Measurements from ENCODE around the gene CCDC194. TPM values are rescaled to one million over a fixed set of nuclear protein-coding genes. Genes with fewer than 3 reads are reported as not detected.

Gene CCDC194
- total and polyA plus RNA-seq, 8 donors = 0.23 to 0.56 TPM; not detected in 6

DNA sequence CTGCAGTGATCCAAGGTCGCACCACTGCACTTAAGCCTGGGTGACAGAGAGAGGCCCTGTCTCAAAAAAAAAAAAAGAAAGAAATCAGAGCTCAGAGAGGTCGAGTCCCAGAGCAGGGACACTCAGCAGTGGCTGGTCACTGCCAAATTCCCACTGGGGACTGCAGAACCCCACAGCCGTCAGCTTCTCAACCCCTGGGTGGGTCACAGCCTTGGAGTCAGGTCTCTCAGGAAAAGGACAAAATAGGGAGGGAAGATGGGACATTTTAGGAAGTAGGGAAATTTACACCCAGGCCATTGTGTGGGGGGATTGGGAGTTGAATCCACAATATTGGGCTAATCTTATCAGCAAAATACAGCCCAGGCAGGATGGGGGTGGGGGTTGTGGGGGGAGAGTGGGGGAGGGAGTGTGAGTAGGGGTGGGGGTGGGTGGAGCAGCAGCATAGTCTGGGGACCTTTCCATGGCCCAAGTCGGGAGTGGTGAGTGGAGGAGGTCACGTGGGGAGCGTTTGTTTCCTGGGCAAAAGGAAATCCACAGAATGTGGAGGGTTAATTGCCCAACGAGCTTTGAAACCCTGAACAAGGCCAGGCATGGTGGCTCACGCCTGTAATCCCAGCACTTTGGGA lies 5.0 kb upstream of the CCDC194 start:
- Histone ChIP-seq H3K27ac (no peak overlapping the region), H3K27me3 (peaks cover 0 to 4% (median 0%) of the 10 kb centered on the region in 4 donors), H3K4me3 (no peak overlapping the region), H3K4me1 (no peaks in the 10 kb centered on the region), H3K36me3 (no peaks in the 10 kb centered on the region), H3K9me3 (no peaks in the 10 kb centered on the region)
- ATAC-seq = no peak
- intact Hi-C loops (cut with DNase I) = no loop called here
- TF ChIP-seq, protein P1, sequence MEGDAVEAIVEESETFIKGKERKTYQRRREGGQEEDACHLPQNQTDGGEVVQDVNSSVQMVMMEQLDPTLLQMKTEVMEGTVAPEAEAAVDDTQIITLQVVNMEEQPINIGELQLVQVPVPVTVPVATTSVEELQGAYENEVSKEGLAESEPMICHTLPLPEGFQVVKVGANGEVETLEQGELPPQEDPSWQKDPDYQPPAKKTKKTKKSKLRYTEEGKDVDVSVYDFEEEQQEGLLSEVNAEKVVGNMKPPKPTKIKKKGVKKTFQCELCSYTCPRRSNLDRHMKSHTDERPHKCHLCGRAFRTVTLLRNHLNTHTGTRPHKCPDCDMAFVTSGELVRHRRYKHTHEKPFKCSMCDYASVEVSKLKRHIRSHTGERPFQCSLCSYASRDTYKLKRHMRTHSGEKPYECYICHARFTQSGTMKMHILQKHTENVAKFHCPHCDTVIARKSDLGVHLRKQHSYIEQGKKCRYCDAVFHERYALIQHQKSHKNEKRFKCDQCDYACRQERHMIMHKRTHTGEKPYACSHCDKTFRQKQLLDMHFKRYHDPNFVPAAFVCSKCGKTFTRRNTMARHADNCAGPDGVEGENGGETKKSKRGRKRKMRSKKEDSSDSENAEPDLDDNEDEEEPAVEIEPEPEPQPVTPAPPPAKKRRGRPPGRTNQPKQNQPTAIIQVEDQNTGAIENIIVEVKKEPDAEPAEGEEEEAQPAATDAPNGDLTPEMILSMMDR (IDR thresholded peaks at IDR 0.05) = no peak
- no peak for DNase-seq
- FAIRE-seq = no peak
- 55 to 75% methylated on average over 8 of the region's 8 CpGs for WGBS, 2 donors

DNA sequence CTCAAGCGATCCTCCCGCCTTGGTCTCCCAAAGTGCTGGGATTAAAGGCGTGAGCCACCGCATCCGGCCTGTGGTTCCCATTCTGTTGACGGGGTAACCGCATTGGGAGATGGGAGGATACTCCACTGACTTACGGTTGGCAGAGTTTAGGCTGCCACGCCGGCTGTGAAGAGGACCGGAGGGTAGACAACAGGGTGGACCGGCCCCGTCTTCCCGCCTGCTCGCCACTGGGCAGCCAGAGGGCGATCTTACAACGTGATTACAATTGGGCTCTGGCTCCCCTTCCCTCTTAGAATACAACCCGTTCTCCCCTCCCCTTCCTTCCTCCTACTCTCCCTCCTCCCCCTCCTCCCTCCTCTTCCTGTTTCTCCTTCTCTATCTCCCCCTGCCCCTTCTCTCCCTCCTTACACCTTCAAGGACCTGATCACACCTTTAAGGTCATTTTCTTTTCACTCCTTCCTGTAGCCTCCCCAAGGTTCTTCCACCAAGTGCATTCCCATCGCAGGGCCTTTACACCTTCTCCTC lies 957 bp upstream of the CCDC194 start:
- intact Hi-C loops (cut with DNase I) = no loop called here
- no peaks in the 10 kb centered on the region for H3K36me3 ChIP-seq
- H3K4me3 ChIP-seq = no peak overlapping the region
- ATAC-seq (peak in 2 of 4 donors; percentile 33 to 48), FAIRE-seq (no peak), DNase-seq (peak in 2 of 6 donors; percentile 41 to 68)
- H3K9me3 ChIP-seq = no peaks in the 10 kb centered on the region
- 19 to 24% methylated on average over 18 to 19 of the region's 19 CpGs for WGBS, 2 donors
- peaks cover 0 to 7% (median 6%) of the 10 kb centered on the region in 3 donors for H3K4me1 ChIP-seq
- H3K27me3 ChIP-seq = peaks cover 0 to 4% (median 0%) of the 10 kb centered on the region in 4 donors
- no peak overlapping the region for H3K27ac ChIP-seq
- TF ChIP-seq, protein P1 (IDR thresholded peaks at IDR 0.05) = peak in 1 of 4 donors; percentile 15

DNA sequence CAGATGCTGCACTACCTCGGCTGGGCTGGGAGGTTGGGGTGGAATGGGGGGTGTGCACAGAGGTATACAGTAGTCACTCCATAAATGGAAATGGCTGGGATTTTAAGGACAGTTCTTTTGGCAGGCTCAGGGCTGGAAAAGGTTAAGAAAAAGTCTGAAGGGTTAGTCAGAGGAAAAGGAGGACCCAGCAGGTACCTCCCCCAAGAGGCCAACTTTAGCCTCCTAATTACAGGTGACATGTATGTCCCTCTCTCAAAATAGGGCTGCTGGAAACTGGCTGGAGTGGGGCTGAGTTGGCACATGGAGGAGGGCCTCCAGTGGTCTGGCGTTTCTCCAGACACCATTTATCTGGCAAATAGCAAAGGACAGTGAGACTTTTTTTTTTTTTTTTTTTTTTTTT lies 994 bp downstream of the CCDC194 start:
- H3K27ac ChIP-seq = no peak overlapping the region
- no peaks in the 10 kb centered on the region for H3K9me3 ChIP-seq
- peaks cover 0 to 4% (median 0%) of the 10 kb centered on the region in 4 donors for H3K27me3 ChIP-seq
- ATAC-seq (no peak), DNase-seq (no peak), FAIRE-seq (no peak)
- 19 to 30% methylated on average over 2 of the region's 2 CpGs for WGBS, 2 donors
- H3K4me3 ChIP-seq = no peak overlapping the region
- intact Hi-C loops (cut with DNase I) = no loop called here
- H3K4me1 ChIP-seq = peaks cover 0 to 7% (median 6%) of the 10 kb centered on the region in 3 donors
- H3K36me3 ChIP-seq = no peaks in the 10 kb centered on the region
- TF ChIP-seq, protein P1 (IDR thresholded peaks at IDR 0.05) = no peak

DNA sequence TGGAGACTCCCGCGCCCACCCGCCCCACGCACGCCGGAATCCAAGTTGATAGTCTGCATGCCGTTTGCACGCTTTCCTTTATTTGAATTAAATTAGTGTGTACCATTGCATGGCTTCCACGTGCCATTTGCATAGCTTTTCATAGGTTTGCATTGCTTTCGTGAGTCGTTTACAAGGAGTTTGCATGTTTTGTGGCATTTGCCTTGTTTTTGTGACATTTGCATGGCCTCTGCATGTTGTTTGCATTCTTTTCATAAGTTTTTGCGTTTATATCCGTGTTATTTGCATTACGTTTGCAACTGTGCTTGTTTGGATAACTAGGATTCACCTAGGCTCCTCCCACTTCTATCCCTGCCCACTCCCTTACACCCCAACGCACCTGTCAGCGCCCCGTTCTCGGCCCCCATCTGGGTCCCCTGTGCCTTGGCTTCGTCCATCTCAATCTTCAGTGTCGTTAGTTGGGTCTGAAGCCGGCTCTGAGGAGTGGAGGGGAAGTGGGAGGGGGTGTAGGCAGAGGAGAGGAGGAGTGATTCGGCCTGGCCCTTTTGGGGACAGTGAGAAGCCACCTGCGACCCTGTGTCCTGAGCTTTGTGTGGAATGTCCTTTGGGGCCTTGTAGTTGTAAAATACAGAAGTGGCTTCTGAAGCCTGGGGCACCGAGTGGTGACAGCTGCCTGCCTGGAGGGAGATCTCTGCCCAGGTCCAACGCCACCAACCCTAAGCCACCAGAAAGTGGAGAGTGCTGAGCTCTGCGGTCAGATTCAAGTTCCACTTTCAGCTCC lies 2.4 kb downstream of the CCDC194 start:
- WGBS, 2 donors = 13 to 16% methylated on average over 26 of the region's 26 CpGs
- no peak for FAIRE-seq
- intact Hi-C loops (cut with DNase I) = no loop called here
- peaks cover 0 to 4% (median 0%) of the 10 kb centered on the region in 4 donors for H3K27me3 ChIP-seq
- no peak for DNase-seq
- no peak overlapping the region for H3K27ac ChIP-seq
- H3K4me3 ChIP-seq = peak overlapping the region in 2 of 4 donors; percentile 17 to 40
- H3K4me1 ChIP-seq = peaks cover 0 to 7% (median 6%) of the 10 kb centered on the region in 3 donors
- peak in 1 of 4 donors; percentile 5 for ATAC-seq
- TF ChIP-seq, protein P1 (IDR thresholded peaks at IDR 0.05) = no peak
- H3K36me3 ChIP-seq = no peaks in the 10 kb centered on the region
- H3K9me3 ChIP-seq = no peaks in the 10 kb centered on the region
